ENCODE data around the gene CTSD.
"Not testable (repeated sequence)": the region's sequence is repeated elsewhere in the genome, so short reads cannot be mapped to it uniquely, and the experiment has no call there.

Gene CTSD

GRCh38 chr11:1770061-1770460, 6.3 kb upstream of the CTSD start:
- DNase-seq (ENCODE audit: low spot score) = no peak

- DNase-seq (ENCODE audit: low spot score) = not testable (repeated sequence)
These were observed 5.7 kb upstream of the CTSD start for GRCh38 chr11:1769304-1769936.

DNA sequence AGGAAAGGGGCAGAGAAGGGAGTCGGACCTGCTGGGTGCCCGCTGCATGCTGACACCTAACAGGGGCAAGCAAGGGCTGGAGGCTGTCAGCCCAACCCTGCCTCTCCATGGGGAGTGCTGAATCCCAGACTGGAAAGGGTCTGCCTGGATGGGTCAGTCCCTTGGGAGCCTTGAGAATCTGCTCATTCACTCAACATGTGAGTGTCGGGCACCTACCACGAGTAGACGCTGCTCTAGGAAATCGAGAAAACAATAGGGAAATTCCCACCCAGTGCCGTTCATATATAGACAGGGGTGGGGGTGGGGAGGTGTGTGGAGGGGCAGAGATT, 4.4 kb upstream of the CTSD start:
- DNase-seq (ENCODE audit: low spot score) = no peak

DNA sequence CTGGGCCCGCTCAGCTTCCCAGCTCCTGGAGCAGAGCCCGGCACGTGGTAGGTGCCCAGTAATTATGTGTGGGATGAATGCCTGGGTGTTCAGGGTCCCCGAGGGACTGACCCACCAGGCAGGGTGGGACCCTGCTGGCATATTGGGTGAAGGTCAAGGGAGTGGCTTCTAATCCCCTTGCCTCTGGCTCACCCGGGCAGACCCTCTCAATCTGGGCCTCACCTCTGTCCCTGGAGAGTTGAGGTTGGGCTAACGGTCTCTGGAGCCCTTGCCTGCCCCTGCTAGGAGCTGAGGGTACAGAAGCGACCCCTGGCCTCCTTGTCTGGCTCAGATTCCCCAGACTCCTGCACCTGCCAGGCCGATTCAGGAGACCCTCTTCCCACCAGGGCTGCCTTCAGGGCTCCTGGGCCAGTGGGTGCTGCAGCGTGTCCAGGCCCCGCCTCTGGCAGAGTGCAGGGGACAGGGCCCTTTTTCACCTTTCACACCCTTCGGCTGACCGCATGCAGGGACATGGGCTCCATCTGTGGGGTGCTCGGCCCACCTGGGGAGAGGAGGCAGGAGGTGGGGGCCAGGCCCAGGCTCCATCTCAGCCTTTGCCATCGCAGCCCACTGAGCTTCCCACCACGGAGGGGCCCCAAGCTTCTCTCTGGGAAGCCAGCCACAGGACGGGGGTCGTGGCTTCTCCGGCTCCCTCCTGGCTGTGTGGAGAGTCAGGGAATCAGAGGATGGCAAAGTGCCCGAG, 3.8 kb upstream of the CTSD start:
- no peak for DNase-seq (ENCODE audit: low spot score)

DNA sequence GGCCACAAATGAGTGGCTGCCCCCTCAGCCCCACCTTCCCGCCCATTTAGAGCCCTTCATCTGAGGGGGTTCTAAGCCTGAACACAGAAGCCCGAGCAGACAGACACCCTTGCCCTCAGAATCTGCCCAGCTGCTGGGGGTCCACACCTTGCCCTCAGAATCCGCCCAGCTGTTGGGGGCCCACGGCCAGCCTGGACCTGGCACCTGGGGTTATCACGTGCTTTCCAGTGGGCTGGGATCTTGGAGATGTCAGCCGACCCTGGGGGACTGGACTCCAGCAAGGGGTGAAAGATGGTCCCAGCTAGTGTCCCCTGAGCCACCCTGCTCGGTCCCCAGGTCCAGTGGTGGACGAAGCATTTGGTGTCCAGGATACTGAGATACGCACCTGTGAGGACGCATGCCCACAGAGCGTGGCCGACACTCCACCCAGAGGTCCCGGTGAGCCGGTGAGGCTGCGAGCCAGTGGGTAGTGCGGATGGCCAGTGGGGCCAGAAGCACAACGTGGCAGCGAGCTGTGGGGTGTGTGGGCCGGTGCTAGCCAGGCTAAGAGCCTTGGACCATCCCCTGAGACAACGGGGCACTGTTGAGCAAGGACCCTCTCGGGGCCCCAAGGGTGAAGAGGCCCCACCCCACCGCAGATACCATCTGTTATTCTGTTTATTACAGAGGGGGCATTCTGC, 3.1 kb upstream of the CTSD start:
- no peak for DNase-seq (ENCODE audit: low spot score)

DNA sequence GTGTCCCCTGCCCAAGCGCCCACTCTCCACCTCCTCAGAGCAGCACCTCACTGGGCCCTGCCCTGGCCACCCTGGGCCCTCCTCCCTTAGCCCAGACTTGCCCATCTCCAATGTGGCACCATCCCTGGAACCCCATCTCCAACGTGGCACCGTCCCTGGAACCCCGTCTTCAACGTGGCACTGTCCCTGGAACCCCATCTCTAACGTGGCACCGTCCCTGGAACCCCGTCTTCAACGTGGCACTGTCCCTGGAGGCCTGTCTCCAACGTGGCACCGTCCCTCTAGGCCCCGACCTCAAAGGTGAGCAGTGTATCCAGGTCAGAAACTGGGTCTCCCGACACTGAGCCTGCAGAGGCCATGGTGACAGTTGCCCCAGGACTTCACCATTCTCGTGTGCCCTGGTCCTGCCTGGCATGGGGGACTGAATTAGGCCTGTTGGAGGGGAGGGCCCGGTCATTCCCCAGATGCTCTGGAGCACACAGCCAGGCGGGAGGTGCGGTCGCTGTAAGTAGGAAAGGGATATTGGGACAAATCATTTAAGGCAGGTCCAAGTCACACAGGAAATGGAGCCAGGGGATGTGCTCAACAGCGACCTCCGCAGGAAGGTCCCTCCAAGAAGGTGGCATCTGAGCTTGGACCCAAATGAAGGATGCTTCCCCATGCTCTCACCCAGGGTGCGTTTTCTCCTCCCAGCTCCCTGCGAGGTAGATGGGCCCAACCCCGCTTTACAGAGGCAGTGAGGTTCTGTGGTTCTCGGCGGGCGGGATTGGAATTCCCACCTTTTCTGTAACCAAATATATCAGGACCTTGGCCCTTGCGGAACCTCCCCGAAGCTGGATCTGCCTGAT, 2.4 kb upstream of the CTSD start:
- DNase-seq (ENCODE audit: low spot score) = no peak

DNA sequence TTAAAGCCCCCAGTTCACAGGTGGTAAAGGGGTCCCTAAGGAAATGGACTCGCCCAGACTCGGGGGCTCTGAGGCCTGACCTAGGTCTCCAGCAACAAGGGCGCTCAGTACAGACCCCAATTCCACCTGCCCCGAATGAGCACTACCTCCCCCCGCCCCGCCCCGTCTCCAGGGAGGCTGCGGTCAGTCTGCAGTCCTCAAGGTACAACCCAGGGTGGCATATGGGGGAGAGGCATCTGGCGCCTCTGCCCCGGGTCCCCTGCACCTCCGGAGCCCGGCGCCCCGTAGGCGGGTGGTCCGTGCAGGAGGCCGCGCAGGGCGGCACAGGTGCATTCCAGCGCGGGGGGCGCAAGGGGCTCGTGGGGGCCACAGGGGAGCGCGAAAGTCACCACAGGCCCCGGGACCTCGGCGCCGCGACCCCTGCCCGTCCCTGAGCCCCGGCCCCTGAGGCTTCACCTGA, 361 bp downstream of the CTSD start:
- DNase-seq (ENCODE audit: low spot score) = no peak

DNA sequence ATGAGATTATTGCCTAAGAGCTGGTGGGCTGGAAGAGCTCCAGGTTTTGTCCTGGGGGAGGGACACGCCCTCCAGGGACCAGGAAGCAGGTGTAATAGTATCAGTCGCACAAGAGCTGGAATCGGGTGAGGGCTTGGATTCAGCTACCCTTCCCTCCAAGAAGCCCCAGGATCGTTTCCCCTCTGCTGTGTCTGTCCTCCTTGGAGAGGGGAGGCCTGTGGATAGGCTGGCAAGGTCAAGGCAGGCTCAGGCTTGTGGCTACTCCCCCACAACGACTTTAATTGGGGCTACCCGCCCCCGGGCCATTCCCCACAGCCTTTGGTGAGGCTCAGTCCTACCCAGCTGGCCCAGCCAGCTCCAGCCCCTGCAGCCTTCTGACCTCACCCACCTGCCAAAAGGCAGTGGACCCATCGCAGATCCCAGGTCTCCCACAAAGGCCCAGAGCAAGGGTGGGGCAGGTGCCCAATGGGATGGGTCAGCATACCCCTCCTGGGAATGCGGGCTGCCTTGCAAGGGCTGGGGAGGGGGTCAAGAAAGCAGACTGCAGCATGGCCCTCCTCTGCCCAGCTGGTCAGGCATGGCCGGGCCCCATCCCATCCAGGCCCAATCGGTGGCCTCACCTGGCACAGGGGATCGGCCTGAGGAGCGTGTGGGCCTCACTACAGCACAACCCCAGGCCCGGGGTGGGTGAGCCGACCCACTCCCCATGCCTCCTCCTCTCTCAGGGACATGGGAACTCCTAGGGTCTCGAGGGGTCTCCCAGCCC, 1.0 kb downstream of the CTSD start:
- DNase-seq (ENCODE audit: low spot score) = no peak

- DNase-seq (ENCODE audit: low spot score) = no peak
These were observed 1.7 kb downstream of the CTSD start for GRCh38 chr11:1761857-1762536.

- no peak for DNase-seq (ENCODE audit: low spot score)
These were observed 2.4 kb downstream of the CTSD start for GRCh38 chr11:1761110-1761856.

GRCh38 chr11:1760351-1761109, 3.2 kb downstream of the CTSD start:
- no peak for DNase-seq (ENCODE audit: low spot score)

GRCh38 chr11:1759851-1760220, 3.9 kb downstream of the CTSD start:
- DNase-seq (ENCODE audit: low spot score) = no peak

GRCh38 chr11:1759151-1759850, 4.4 kb downstream of the CTSD start:
- no peak for DNase-seq (ENCODE audit: low spot score)

GRCh38 chr11:1758611-1759150, 5.0 kb downstream of the CTSD start:
- DNase-seq (ENCODE audit: low spot score) = no peak

- peak; percentile 63 for DNase-seq (ENCODE audit: low spot score)
These were observed 5.7 kb downstream of the CTSD start for GRCh38 chr11:1757861-1758610.

DNA sequence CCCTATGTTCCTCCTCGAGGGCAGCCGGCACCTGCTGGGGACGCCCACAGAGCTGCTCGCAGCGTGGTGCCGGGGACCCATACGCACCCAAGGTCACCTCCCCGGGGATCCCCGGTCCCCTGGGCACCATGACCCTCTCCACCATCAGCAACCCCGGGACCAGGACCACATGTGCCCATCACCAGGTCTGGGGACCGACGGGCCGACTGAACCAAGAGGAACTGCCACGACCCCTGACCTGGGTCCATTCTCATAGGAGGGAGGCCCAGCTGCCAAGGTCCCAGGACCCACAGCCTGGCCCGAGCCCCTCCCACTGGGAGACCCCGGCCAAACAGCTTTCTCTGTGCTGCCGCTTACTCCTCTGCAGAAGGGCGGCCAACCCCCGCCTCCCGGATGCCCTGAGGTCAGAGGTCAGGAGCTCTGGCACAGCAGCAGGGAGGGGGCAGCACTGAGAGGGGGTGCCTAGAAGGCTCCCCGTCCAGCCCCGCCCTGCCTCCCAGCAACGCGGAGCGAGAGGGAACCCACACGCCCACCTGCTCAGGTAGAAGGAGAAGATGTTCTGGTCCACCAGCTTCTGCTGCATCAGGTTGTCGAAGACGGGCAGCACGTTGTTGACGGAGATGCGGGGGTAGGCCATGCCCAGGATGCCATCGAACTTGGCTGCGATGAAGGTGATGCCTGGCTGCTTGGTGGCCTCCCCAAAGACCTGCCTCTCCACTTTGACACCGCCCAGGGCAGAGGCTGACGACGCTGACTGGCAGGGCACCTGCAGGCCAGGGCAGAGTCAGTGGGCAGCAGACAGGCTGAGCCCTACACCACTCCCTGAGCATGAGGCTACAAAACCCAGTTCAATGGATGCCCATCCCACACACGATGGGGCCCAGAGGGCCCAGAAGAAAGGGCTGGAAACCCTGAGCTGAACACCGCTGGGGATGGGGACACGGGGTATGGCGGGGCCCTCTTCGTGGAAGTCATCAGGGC, 6.6 kb downstream of the CTSD start:
- DNase-seq (ENCODE audit: low spot score) = no peak
